HCT116 (cell line): ENCODE data around the gene TMEM175. TPM values are rescaled to one million over a fixed set of nuclear protein-coding genes. Genes with fewer than 3 reads are reported as not detected.

Source experiments
- ATAC-seq: fragments of 200-7000 bp; cut with Tn5 transposase; 2 replicates; pipeline ENCODE4 v1.9.1; 2020; ENCODE audit warnings: mild to moderate bottlenecking, moderate library complexity
- BruUV-seq: library from RNA; stranded (reverse); fragments of 400-500 nt; replicated peaks from 2 replicates; lab custom pipeline; 2021; lab: Mats Ljungman, UMichigan
- CTCF ChIA-PET: fragments of 300-600 bp; sonication (Branson Sonifier 250); formaldehyde crosslinking; loops from one replicate; lab custom pipeline; 2021; ENCODE audit warnings: antibody characterized with exemption; lab: Charles Lee
- POLR2A ChIA-PET: fragments of 300-600, 350-600 bp; sonication (Branson Sonifier 250); formaldehyde crosslinking; loops from one replicate; lab custom pipeline; 2021; ENCODE audit warnings: antibody characterized with exemption; lab: Charles Lee
- RAD21 ChIA-PET, 2 experiments: fragments of 300-600 bp; sonication (Branson Sonifier 250); formaldehyde crosslinking; loops; one replicate each; lab custom pipeline; 2023; ENCODE audit warnings: low total read pairs in 2 of 2; ENCODE audit not compliant: uncharacterized antibody in 2 of 2, unreplicated experiment in 2 of 2, low non-redundant PET in 1 of 2; lab: Charles Lee
- DNase-seq: peaks from one replicate; pipeline ENCODE4 v3.0.0-alpha.2; 2010; ENCODE audit warnings: low read depth, low spot score
- H2AFZ ChIP-seq: fragments of 200-600 bp; shearing (Covaris generic), sonication (generic); 2 replicates; pipeline ENCODE4 v1.6.1; 2017; ENCODE audit warnings: low read depth, mixed run types, mixed read lengths, antibody characterized with exemption, low read length; ENCODE audit not compliant: poor library complexity, severe bottlenecking
- H3K27ac ChIP-seq: 2 replicates; pipeline ENCODE4 v1.5.1; 2012; ENCODE audit warnings: low read depth, low read length
- H3K27me3 ChIP-seq: fragments of 200-600 bp; sonication (generic); 2 replicates; pipeline ENCODE4 v1.6.1; 2016; ENCODE audit warnings: mixed run types, low read length, mixed read lengths; ENCODE audit not compliant: insufficient read depth
- H3K36me3 ChIP-seq, 2 experiments: fragments of 200-500 bp in 1 of 2; fragments of 200-600 bp in 1 of 2; sonication (Bioruptor generic) in 1 of 2; sonication (generic) in 1 of 2; 2 replicates each; pipeline versions ENCODE4 v1.5.1 to v1.6.1; 2014 to 2016; ENCODE audit warnings: low read length in 2 of 2, inconsistent platforms in 1 of 2, mixed read lengths in 1 of 2, mixed run types in 1 of 2; ENCODE audit not compliant: insufficient read depth in 2 of 2, control insufficient read depth in 1 of 2
- H3K4me1 ChIP-seq, 2 experiments: fragments of 200-600 bp in 1 of 2; sonication (generic) in 1 of 2; 2 replicates each; pipeline versions ENCODE4 v1.5.1 to v1.6.1; 2012 to 2017; ENCODE audit warnings: low read length in 2 of 2, inconsistent platforms in 1 of 2, mild to moderate bottlenecking in 1 of 2, mixed read lengths in 1 of 2, mixed run types in 1 of 2, moderate library complexity in 1 of 2; ENCODE audit not compliant: insufficient read depth in 2 of 2, control insufficient read depth in 1 of 2
- H3K4me2 ChIP-seq: fragments of 200-600 bp; sonication (generic); 2 replicates; pipeline ENCODE4 v1.6.1; 2017; ENCODE audit warnings: mixed run types, low read length, mixed read lengths
- H3K4me3 ChIP-seq, 2 experiments: fragments of 200-600 bp in 1 of 2; sonication (generic) in 1 of 2; replicated peaks in 1 of 2; 2 replicates each; pipeline ENCODE4 v1.5.1; 2011 to 2016; ENCODE audit warnings: low read length in 2 of 2, control low read depth in 1 of 2, low read depth in 1 of 2, mild to moderate bottlenecking in 1 of 2, mixed read lengths in 1 of 2, mixed run types in 1 of 2
- H3K79me2 ChIP-seq: fragments of 200-600 bp; sonication (generic); 2 replicates; pipeline ENCODE4 v1.6.1; 2017; ENCODE audit warnings: mild to moderate bottlenecking, mixed run types, low read length, moderate library complexity, mixed read lengths; ENCODE audit not compliant: insufficient read depth
- H3K9ac ChIP-seq: fragments of 200-600 bp; sonication (generic); 2 replicates; pipeline ENCODE4 v1.6.1; 2016; ENCODE audit warnings: low read length, mixed read lengths
- H3K9me2 ChIP-seq: fragments of 200-600 bp; sonication (generic), shearing (Covaris generic); 2 replicates; pipeline ENCODE4 v1.6.1; 2017; ENCODE audit warnings: mixed run types, mild to moderate bottlenecking, moderate library complexity; ENCODE audit not compliant: insufficient read depth
- H3K9me3 ChIP-seq, 2 experiments: fragments of 200-500 bp in 1 of 2; fragments of 200-600 bp in 1 of 2; sonication (Bioruptor generic) in 1 of 2; sonication (generic) in 1 of 2; 2 replicates each; pipeline ENCODE4 v1.6.1; 2014 to 2017; ENCODE audit warnings: low read length in 2 of 2, mixed read lengths in 2 of 2, inconsistent platforms in 1 of 2, low read depth in 1 of 2, mild to moderate bottlenecking in 1 of 2, mixed run types in 1 of 2, moderate library complexity in 1 of 2; ENCODE audit not compliant: control insufficient read depth in 1 of 2, insufficient read depth in 1 of 2
- H4K20me1 ChIP-seq: fragments of 200-600 bp; sonication (generic), shearing (Covaris generic); 2 replicates; pipeline ENCODE4 v1.6.1; 2017; ENCODE audit warnings: mixed run types, mild to moderate bottlenecking, moderate library complexity; ENCODE audit not compliant: insufficient read depth
- CEBPB ChIP-seq: IDR thresholded peaks from 2 replicates; pipeline ENCODE4 v1.6.1; 2012; ENCODE audit warnings: low read depth
- ELF1 ChIP-seq: IDR thresholded peaks from 2 replicates; pipeline ENCODE4 v1.6.1; 2012; ENCODE audit warnings: low read depth, borderline replicate concordance
- EZH2 ChIP-seq: fragments of 200-600 bp; sonication (generic); IDR thresholded peaks from 2 replicates; pipeline ENCODE4 v1.6.1; 2017; ENCODE audit warnings: antibody characterized with exemption, mixed run types
- JUND ChIP-seq: IDR thresholded peaks from 2 replicates; pipeline ENCODE4 v1.6.1; 2012
- MAX ChIP-seq: IDR thresholded peaks from 2 replicates; pipeline ENCODE4 v1.6.1; 2012
- POLR2AphosphoS5 ChIP-seq: IDR thresholded peaks from 2 replicates; pipeline ENCODE4 v1.6.1; 2011; ENCODE audit warnings: mild to moderate bottlenecking, low read depth, low read length, moderate library complexity
- SIN3A ChIP-seq: IDR thresholded peaks from 2 replicates; pipeline ENCODE4 v1.6.1; 2012; ENCODE audit warnings: low read depth
- SRF ChIP-seq: IDR thresholded peaks from 2 replicates; pipeline ENCODE4 v1.6.1; 2012; ENCODE audit warnings: low read depth
- TCF7L2 ChIP-seq: IDR thresholded peaks from 2 replicates; pipeline ENCODE4 v1.7.0; 2011; ENCODE audit warnings: borderline replicate concordance, inconsistent platforms; ENCODE audit not compliant: insufficient read depth, insufficient read length; ENCODE audit errors: extremely low read depth
- YY1 ChIP-seq: IDR thresholded peaks from 2 replicates; pipeline ENCODE4 v1.6.1; 2011; ENCODE audit warnings: low read length, low read depth, moderate library complexity, mild to moderate bottlenecking; ENCODE audit not compliant: insufficient replicate concordance; ENCODE audit errors: extremely low read depth
- ZFX ChIP-seq: fragments of 450-650 bp; IDR thresholded peaks from 2 replicates; pipeline ENCODE4 v1.6.1; 2017
- ZNF274 ChIP-seq: fragments of 200-500 bp; sonication (Bioruptor generic); IDR thresholded peaks from 2 replicates; pipeline ENCODE4 v1.6.1; 2014; ENCODE audit warnings: mild to moderate bottlenecking, low read depth, low read length, inconsistent platforms
- intact Hi-C: fragments of 100-400 bp; cut with micrococcal nuclease; formaldehyde crosslinking; loops from 2 replicates; pipeline ENCODE4 v1.10.0; 2022
- total RNA-seq: library from RNA; stranded (reverse); gene quantifications from one replicate; pipeline ENCODE4 v1.2.1, GENCODE V29; 2021; ENCODE audit not compliant: unreplicated experiment
- TF ChIP-seq, protein P1 (sequence below), 3 experiments: fragments of 200-600 bp in 1 of 3; sonication (generic) in 1 of 3; IDR thresholded peaks in 2 of 3; conservative IDR thresholded peaks in 1 of 3; 2 replicates each; pipeline ENCODE4 v1.5.1; 2012 to 2017; ENCODE audit warnings: low read depth in 2 of 3, low read length in 2 of 3, antibody characterized with exemption in 1 of 3, borderline replicate concordance in 1 of 3, control low read depth in 1 of 3, mild to moderate bottlenecking in 1 of 3, mixed read lengths in 1 of 3, mixed run types in 1 of 3, moderate library complexity in 1 of 3; ENCODE audit not compliant: insufficient read depth in 1 of 3
- TF ChIP-seq, protein P2 (sequence below): IDR thresholded peaks from 2 replicates; pipeline ENCODE4 v1.6.1; 2012; ENCODE audit warnings: low read depth

TMEM175 gene
- total RNA-seq, 1 experiment from 2014 or later, result 17.5 TPM

DNA sequence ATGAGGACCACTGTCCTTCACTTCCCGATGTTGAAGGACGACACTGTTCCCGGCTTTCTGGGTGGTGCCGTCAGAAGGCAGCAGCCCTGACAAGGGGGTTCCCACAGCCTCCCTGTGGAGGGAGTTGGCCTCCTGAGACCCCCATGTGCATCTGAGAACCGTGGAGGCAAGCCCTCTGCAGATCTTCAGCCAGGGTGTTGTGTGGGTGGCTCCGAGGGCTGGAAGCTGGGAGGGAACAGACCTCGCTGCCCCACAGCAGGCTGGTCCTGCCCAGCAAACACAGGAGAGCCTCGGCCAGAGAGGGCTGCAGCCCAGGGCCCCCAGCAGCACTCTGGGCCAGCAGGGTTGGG lies 24.9 kb downstream of the TMEM175 start:
- peaks cover 0 to 5% of the 10 kb centered on the region in 2 experiments; a peak in 1 of 4 replicates for H3K4me1 ChIP-seq
- H3K9me3 ChIP-seq, result no peaks in the 10 kb centered on the region
- no peak for DNase-seq
- no peak for ATAC-seq
- no peaks in the 10 kb centered on the region for H4K20me1 ChIP-seq
- no TSS peak for BruUV-seq
- ChIA-PET RAD21 (no interaction called here), POLR2A (no interaction called here), CTCF (no interaction called here)
- intact Hi-C loops, result no loop called here
- H3K9ac ChIP-seq, result no peak overlapping the region
- no peaks in the 10 kb centered on the region for H3K9me2 ChIP-seq
- H3K4me3 ChIP-seq, result no peak overlapping the region
- H3K27me3 ChIP-seq, result no peaks in the 10 kb centered on the region
- H2AFZ ChIP-seq, result no peak overlapping the region
- no peak for TF ChIP-seq CEBPB
- no peak for TF ChIP-seq SRF
- no peak for TF ChIP-seq ZNF274
- no peak for TF ChIP-seq EZH2
- TF ChIP-seq ELF1, result no peak
- no peak for TF ChIP-seq TCF7L2
- TF ChIP-seq, protein P1, sequence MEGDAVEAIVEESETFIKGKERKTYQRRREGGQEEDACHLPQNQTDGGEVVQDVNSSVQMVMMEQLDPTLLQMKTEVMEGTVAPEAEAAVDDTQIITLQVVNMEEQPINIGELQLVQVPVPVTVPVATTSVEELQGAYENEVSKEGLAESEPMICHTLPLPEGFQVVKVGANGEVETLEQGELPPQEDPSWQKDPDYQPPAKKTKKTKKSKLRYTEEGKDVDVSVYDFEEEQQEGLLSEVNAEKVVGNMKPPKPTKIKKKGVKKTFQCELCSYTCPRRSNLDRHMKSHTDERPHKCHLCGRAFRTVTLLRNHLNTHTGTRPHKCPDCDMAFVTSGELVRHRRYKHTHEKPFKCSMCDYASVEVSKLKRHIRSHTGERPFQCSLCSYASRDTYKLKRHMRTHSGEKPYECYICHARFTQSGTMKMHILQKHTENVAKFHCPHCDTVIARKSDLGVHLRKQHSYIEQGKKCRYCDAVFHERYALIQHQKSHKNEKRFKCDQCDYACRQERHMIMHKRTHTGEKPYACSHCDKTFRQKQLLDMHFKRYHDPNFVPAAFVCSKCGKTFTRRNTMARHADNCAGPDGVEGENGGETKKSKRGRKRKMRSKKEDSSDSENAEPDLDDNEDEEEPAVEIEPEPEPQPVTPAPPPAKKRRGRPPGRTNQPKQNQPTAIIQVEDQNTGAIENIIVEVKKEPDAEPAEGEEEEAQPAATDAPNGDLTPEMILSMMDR (IDR thresholded peaks at IDR 0.05 in 2 of 3, conservative IDR thresholded peaks at IDR 0.05 in 1 of 3; ENCODE audit: borderline replicate concordance in 1 of 3, insufficient read depth in 1 of 3, low read depth in 2 of 3, low read length in 2 of 3), result no peak
- no peak for TF ChIP-seq JUND
- TF ChIP-seq SIN3A, result no peak
- TF ChIP-seq MAX, result no peak
- no peak for TF ChIP-seq ZFX
- TF ChIP-seq, protein P2, sequence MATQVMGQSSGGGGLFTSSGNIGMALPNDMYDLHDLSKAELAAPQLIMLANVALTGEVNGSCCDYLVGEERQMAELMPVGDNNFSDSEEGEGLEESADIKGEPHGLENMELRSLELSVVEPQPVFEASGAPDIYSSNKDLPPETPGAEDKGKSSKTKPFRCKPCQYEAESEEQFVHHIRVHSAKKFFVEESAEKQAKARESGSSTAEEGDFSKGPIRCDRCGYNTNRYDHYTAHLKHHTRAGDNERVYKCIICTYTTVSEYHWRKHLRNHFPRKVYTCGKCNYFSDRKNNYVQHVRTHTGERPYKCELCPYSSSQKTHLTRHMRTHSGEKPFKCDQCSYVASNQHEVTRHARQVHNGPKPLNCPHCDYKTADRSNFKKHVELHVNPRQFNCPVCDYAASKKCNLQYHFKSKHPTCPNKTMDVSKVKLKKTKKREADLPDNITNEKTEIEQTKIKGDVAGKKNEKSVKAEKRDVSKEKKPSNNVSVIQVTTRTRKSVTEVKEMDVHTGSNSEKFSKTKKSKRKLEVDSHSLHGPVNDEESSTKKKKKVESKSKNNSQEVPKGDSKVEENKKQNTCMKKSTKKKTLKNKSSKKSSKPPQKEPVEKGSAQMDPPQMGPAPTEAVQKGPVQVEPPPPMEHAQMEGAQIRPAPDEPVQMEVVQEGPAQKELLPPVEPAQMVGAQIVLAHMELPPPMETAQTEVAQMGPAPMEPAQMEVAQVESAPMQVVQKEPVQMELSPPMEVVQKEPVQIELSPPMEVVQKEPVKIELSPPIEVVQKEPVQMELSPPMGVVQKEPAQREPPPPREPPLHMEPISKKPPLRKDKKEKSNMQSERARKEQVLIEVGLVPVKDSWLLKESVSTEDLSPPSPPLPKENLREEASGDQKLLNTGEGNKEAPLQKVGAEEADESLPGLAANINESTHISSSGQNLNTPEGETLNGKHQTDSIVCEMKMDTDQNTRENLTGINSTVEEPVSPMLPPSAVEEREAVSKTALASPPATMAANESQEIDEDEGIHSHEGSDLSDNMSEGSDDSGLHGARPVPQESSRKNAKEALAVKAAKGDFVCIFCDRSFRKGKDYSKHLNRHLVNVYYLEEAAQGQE, result no peak
- TF ChIP-seq POLR2AphosphoS5, result no peak
- no peak for TF ChIP-seq YY1
- no peak overlapping the region for H3K27ac ChIP-seq
- H3K4me2 ChIP-seq, result no peak overlapping the region
- H3K79me2 ChIP-seq, result no peaks in the 10 kb centered on the region; the same call in 1 of the 2 replicates
- no peaks in the 10 kb centered on the region for H3K36me3 ChIP-seq
